LNCaP clone FGC (cell line): ENCODE results near the gene ERCC4.

Experiments used
- DNase-seq: peaks from one replicate; pipeline ENCODE4 v3.0.0-alpha.2; 2011; ENCODE audit warnings: low read depth
- H3K4me3 ChIP-seq: 2 replicates; pipeline ENCODE4 v1.5.1; 2011; ENCODE audit warnings: mild to moderate bottlenecking, low read depth, low read length, control low read depth
- CTCF ChIP-seq: IDR thresholded peaks from 2 replicates; pipeline ENCODE4 v1.5.1; 2012; ENCODE audit warnings: mild to moderate bottlenecking; ENCODE audit not compliant: control insufficient read depth, insufficient read depth; ENCODE audit errors: extremely low read depth

ERCC4 gene

GRCh38 chr16:13983625-13984024 is 63.7 kb downstream of the ERCC4 start:
- no peak for DNase-seq
- no peak overlapping the region for H3K4me3 ChIP-seq
- TF ChIP-seq CTCF = no peak

- no peak for DNase-seq
- H3K4me3 ChIP-seq = no peak overlapping the region
- no peak for TF ChIP-seq CTCF
These were observed 64.8 kb downstream of the ERCC4 start for GRCh38 chr16:13984794-13985193.

GRCh38 chr16:13988038-13988437 is 68.1 kb downstream of the ERCC4 start:
- DNase-seq = no peak
- H3K4me3 ChIP-seq = no peak overlapping the region
- no peak for TF ChIP-seq CTCF

GRCh38 chr16:13992322-13992721 is 72.4 kb downstream of the ERCC4 start:
- no peak overlapping the region for H3K4me3 ChIP-seq
- no peak for TF ChIP-seq CTCF
- DNase-seq = no peak

- no peak overlapping the region for H3K4me3 ChIP-seq
- TF ChIP-seq CTCF = no peak
- no peak for DNase-seq
These were observed 73.0 kb downstream of the ERCC4 start for GRCh38 chr16:13992976-13993375.

- no peak for DNase-seq
- TF ChIP-seq CTCF = no peak
- no peak overlapping the region for H3K4me3 ChIP-seq
These were observed 74.5 kb downstream of the ERCC4 start for GRCh38 chr16:13994239-13995106.

- DNase-seq = no peak
- no peak overlapping the region for H3K4me3 ChIP-seq
- TF ChIP-seq CTCF = no peak
These were observed 75.2 kb downstream of the ERCC4 start for GRCh38 chr16:13995194-13995593.
